OCI-LY3 (cell line): ENCODE results near the gene ZNF22.

Experiments
- EZH2phosphoT487 ChIP-seq: fragments of 200-600 bp; shearing (Covaris generic); IDR thresholded peaks from 2 replicates; pipeline ENCODE4 v1.6.1; 2018; ENCODE audit warnings: antibody characterized with exemption, mixed run types, low read depth
- TF ChIP-seq, protein P1 (sequence below): fragments of 200-600, 300-600 bp; sonication (generic); IDR thresholded peaks from 2 replicates; pipeline ENCODE4 v1.5.1; 2014; ENCODE audit warnings: antibody characterized with exemption, low read length, low read depth

DNA sequence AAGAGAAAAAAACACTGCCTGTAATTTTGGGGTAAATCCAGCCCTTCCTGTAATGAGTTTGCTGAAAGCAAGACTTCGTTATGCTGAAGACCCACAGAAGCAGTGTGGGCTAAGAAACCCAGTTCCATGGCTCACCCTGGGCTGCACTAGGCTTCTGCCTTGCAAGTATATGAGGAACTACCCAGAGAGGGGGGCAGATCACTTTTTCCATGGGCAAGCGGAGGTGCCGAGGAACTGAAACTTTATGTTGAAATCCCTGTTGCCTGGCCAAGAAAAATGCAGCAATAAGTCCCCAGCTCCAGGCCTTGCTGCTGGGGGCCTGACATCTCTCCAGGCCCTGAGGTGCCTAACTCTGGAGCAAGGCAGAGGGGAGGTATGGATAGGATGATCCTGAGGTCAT lies 32.6 kb upstream of the ZNF22 start:
- TF ChIP-seq, protein P1, sequence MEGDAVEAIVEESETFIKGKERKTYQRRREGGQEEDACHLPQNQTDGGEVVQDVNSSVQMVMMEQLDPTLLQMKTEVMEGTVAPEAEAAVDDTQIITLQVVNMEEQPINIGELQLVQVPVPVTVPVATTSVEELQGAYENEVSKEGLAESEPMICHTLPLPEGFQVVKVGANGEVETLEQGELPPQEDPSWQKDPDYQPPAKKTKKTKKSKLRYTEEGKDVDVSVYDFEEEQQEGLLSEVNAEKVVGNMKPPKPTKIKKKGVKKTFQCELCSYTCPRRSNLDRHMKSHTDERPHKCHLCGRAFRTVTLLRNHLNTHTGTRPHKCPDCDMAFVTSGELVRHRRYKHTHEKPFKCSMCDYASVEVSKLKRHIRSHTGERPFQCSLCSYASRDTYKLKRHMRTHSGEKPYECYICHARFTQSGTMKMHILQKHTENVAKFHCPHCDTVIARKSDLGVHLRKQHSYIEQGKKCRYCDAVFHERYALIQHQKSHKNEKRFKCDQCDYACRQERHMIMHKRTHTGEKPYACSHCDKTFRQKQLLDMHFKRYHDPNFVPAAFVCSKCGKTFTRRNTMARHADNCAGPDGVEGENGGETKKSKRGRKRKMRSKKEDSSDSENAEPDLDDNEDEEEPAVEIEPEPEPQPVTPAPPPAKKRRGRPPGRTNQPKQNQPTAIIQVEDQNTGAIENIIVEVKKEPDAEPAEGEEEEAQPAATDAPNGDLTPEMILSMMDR, result no peak
- TF ChIP-seq EZH2phosphoT487, result no peak
